ENCODE results near the gene NEFH. TPM values are rescaled to one million over a fixed set of nuclear protein-coding genes. Genes with fewer than 3 reads are reported as not detected.
A peak's percentile ranks its signal among the peaks of the same experiment; 100 is the strongest.
"Not testable (repeated sequence)": the region's sequence is repeated elsewhere in the genome, so short reads cannot be mapped to it uniquely, and the experiment has no call there.

Gene NEFH
- total RNA-seq, 2 experiments from 2014 or later, result 0.05 to 0.06 TPM

- CTCF ChIA-PET, result no interaction called here
- Mint-ChIP-seq H3K27ac (no peak overlapping the region), H3K9me3 (no peaks in the 10 kb centered on the region), H3K36me3 (ENCODE audit: low read depth) (no peaks in the 10 kb centered on the region), H3K4me1 (ENCODE audit: low read depth) (peaks cover 7% of the 10 kb centered on the region), H3K4me3 (no peak overlapping the region), H3K27me3 (peaks cover 17% of the 10 kb centered on the region)
- Histone ChIP-seq H3K27ac (ENCODE audit: low read depth in 1 of 2, low read length in 2 of 2) (no peak overlapping the region), H3K36me3 (ENCODE audit: insufficient read depth, low read length) (no peaks in the 10 kb centered on the region), H3K9me3 (ENCODE audit: control insufficient read depth in 1 of 2, insufficient read depth in 1 of 2, low read length in 2 of 2) (no peaks in the 10 kb centered on the region), H3K27me3 (ENCODE audit: control insufficient read depth in 1 of 2, insufficient read depth in 2 of 2, low read length in 2 of 2) (peaks cover 15 to 17% of the 10 kb centered on the region in 2 experiments), H3K4me1 (ENCODE audit: insufficient read depth, low read length) (peaks cover 10% of the 10 kb centered on the region), H3K4me3 (ENCODE audit: low read length) (no peak overlapping the region)
- intact Hi-C loops (cut with DNase I, micrococcal nuclease), result no loop called here
- DNase-seq (no peak), ATAC-seq (ENCODE audit: poor library complexity) (no peak)
- POLR2A ChIA-PET, result no interaction called here
- TF ChIP-seq CTCF (IDR thresholded peaks at IDR 0.05), result no peak
Measured at GRCh38 chr22:29485448-29485847, 5.4 kb downstream of the NEFH start.

- Histone ChIP-seq H3K36me3 (ENCODE audit: insufficient read depth, low read length) (no peaks in the 10 kb centered on the region), H3K9me3 (ENCODE audit: control insufficient read depth in 1 of 2, insufficient read depth in 1 of 2, low read length in 2 of 2) (no peaks in the 10 kb centered on the region), H3K4me1 (ENCODE audit: insufficient read depth, low read length) (no peaks in the 10 kb centered on the region), H3K27ac (ENCODE audit: low read depth in 1 of 2, low read length in 2 of 2) (no peak overlapping the region), H3K4me3 (ENCODE audit: low read length) (no peak overlapping the region), H3K27me3 (ENCODE audit: control insufficient read depth in 1 of 2, insufficient read depth in 2 of 2, low read length in 2 of 2) (peaks cover under 1 to 1% of the 10 kb centered on the region in 2 experiments)
- Mint-ChIP-seq H3K27ac (no peak overlapping the region), H3K4me1 (ENCODE audit: low read depth) (no peaks in the 10 kb centered on the region), H3K27me3 (peaks cover 2% of the 10 kb centered on the region), H3K4me3 (no peak overlapping the region), H3K36me3 (ENCODE audit: low read depth) (no peaks in the 10 kb centered on the region), H3K9me3 (no peaks in the 10 kb centered on the region)
- ChIA-PET POLR2A (no interaction called here), CTCF (interaction anchor here (0.6 kb wide), 2 partner anchors 8 to 17 kb away, joined by 3 read pairs; no protein-coding TSS in a partner anchor)
- ATAC-seq (ENCODE audit: poor library complexity) (no peak), DNase-seq (no peak)
- intact Hi-C loops (cut with DNase I, micrococcal nuclease), result no loop called here
- TF ChIP-seq CTCF (IDR thresholded peaks at IDR 0.05), result no peak
Measured at GRCh38 chr22:29487426-29487986, 7.5 kb downstream of the NEFH start.

- H3K4me3 ChIP-seq (ENCODE audit: low read length); intact Hi-C loops (cut with DNase I, micrococcal nuclease); CTCF ChIA-PET: not testable (repeated sequence)
Measured at GRCh38 chr22:29489127-29489780, 9.2 kb downstream of the NEFH start.

GRCh38 chr22:29491012-29491411 is 11.0 kb downstream of the NEFH start:
- no peak overlapping the region for H3K4me3 Mint-ChIP-seq
- peaks cover 3% of the 10 kb centered on the region for H3K9me3 Mint-ChIP-seq
- POLR2A ChIA-PET, result no interaction called here
- no peaks in the 10 kb centered on the region for H3K4me1 ChIP-seq (ENCODE audit: insufficient read depth, low read length)
- CTCF ChIA-PET, result no interaction called here
- DNase-seq, result no peak
- no peak for TF ChIP-seq CTCF (IDR thresholded peaks at IDR 0.05)
- H3K4me3 ChIP-seq (ENCODE audit: low read length), result no peak overlapping the region
- no peak for ATAC-seq (ENCODE audit: poor library complexity)
- intact Hi-C loops (cut with DNase I, micrococcal nuclease), result no loop called here
- peaks cover 5% of the 10 kb centered on the region for H3K36me3 Mint-ChIP-seq (ENCODE audit: low read depth)
- H3K4me1 Mint-ChIP-seq (ENCODE audit: low read depth), result no peaks in the 10 kb centered on the region
- H3K36me3 ChIP-seq (ENCODE audit: insufficient read depth, low read length), result no peaks in the 10 kb centered on the region
- no peak overlapping the region for H3K27ac ChIP-seq (ENCODE audit: low read depth in 1 of 2, low read length in 2 of 2)
- no peaks in the 10 kb centered on the region for H3K27me3 ChIP-seq (ENCODE audit: control insufficient read depth in 1 of 2, insufficient read depth in 2 of 2, low read length in 2 of 2)
- no peaks in the 10 kb centered on the region for H3K27me3 Mint-ChIP-seq
- no peak overlapping the region for H3K27ac Mint-ChIP-seq
- H3K9me3 ChIP-seq (ENCODE audit: control insufficient read depth in 1 of 2, insufficient read depth in 1 of 2, low read length in 2 of 2), result no peaks in the 10 kb centered on the region

More at GRCh38 chr22:29489127-29489780, 9.2 kb downstream of the NEFH start:
- H3K9me3 Mint-ChIP-seq; H3K9me3 ChIP-seq (ENCODE audit: control insufficient read depth in 1 of 2, insufficient read depth in 1 of 2, low read length in 2 of 2); ATAC-seq (ENCODE audit: poor library complexity); H3K4me3 Mint-ChIP-seq; H3K4me1 Mint-ChIP-seq (ENCODE audit: low read depth); H3K27me3 Mint-ChIP-seq; H3K27me3 ChIP-seq (ENCODE audit: control insufficient read depth in 1 of 2, insufficient read depth in 2 of 2, low read length in 2 of 2); H3K27ac Mint-ChIP-seq; H3K36me3 ChIP-seq (ENCODE audit: insufficient read depth, low read length); H3K27ac ChIP-seq (ENCODE audit: low read depth in 1 of 2, low read length in 2 of 2); H3K4me1 ChIP-seq (ENCODE audit: insufficient read depth, low read length); POLR2A ChIA-PET; H3K36me3 Mint-ChIP-seq (ENCODE audit: low read depth): not testable (repeated sequence)
- peak in 2 of 14 experiments; percentile 29 to 41 for DNase-seq
